ENCODE results near the gene DLG2. TPM values are rescaled to one million over a fixed set of nuclear protein-coding genes. Genes with fewer than 3 reads are reported as not detected.

Gene DLG2
- total and polyA plus RNA-seq, 9 of the 15 experiments (the other 6 are each of a cell fraction or from before 2014, with no cell fraction given), result 0.52 to 1.6 (median 0.95) TPM

DNA sequence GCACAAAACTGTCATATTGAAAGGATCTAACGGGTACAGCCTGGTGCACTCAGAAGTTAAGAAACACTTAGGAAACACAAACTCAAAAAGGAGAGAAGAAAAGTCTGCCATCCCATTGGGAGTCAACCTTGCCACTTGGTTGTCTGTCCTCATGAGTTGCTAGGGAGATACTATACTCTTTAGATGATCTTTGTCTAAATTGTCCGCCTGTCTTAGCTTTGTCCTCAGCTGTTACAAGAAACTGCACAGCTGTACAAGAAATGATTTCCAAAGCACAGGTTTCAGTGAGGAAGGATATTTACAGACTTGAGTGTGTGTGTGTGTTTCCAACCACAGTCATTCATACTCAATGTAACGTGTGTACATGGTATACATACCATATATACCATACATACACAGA, 2171.8 kb downstream of the DLG2 start:
- ATAC-seq (no peak), FAIRE-seq (no peak), DNase-seq (ENCODE audit: extremely low read depth in 1 of 4, low spot score in 3 of 4) (no peak)
- TF ChIP-seq NUFIP1 (IDR thresholded peaks at IDR 0.05; ENCODE audit: partially characterized antibody), result no peak
- no peak for TF ChIP-seq NCOA2 (IDR thresholded peaks at IDR 0.05; ENCODE audit: partially characterized antibody in 2 of 2)
- TF ChIP-seq ILK (tag; IDR thresholded peaks at IDR 0.05; ENCODE audit: borderline replicate concordance, low read depth), result no peak
- TF ChIP-seq, protein P1, sequence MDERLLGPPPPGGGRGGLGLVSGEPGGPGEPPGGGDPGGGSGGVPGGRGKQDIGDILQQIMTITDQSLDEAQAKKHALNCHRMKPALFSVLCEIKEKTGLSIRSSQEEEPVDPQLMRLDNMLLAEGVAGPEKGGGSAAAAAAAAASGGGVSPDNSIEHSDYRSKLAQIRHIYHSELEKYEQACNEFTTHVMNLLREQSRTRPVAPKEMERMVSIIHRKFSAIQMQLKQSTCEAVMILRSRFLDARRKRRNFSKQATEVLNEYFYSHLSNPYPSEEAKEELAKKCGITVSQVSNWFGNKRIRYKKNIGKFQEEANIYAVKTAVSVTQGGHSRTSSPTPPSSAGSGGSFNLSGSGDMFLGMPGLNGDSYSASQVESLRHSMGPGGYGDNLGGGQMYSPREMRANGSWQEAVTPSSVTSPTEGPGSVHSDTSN (CRISPR knock-in tag; IDR thresholded peaks at IDR 0.05; ENCODE audit: low read depth), result no peak
- TF ChIP-seq, protein P1 (tag; conservative IDR thresholded peaks at IDR 0.05; ENCODE audit: low read depth), result no peak
- TF ChIP-seq NCOA1 (IDR thresholded peaks at IDR 0.05; ENCODE audit: low read depth), result no peak
- no peak for TF ChIP-seq EZH2 (IDR thresholded peaks at IDR 0.05; ENCODE audit: borderline replicate concordance, low read depth, low read length)
- no peak for TF ChIP-seq ZNF121 (CRISPR knock-in tag; conservative IDR thresholded peaks at IDR 0.05)
- TF ChIP-seq, protein P2, sequence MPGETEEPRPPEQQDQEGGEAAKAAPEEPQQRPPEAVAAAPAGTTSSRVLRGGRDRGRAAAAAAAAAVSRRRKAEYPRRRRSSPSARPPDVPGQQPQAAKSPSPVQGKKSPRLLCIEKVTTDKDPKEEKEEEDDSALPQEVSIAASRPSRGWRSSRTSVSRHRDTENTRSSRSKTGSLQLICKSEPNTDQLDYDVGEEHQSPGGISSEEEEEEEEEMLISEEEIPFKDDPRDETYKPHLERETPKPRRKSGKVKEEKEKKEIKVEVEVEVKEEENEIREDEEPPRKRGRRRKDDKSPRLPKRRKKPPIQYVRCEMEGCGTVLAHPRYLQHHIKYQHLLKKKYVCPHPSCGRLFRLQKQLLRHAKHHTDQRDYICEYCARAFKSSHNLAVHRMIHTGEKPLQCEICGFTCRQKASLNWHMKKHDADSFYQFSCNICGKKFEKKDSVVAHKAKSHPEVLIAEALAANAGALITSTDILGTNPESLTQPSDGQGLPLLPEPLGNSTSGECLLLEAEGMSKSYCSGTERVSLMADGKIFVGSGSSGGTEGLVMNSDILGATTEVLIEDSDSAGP (CRISPR knock-in tag; IDR thresholded peaks at IDR 0.05), result no peak
- TF ChIP-seq SMC3 (conservative IDR thresholded peaks at IDR 0.05; ENCODE audit: insufficient read depth, low read depth, low read length), result no peak
- no peak for TF ChIP-seq ZNF134 (CRISPR knock-in tag; conservative IDR thresholded peaks at IDR 0.05)
- no peak for TF ChIP-seq MCM7 (IDR thresholded peaks at IDR 0.05)
- TF ChIP-seq MTA2 (IDR thresholded peaks at IDR 0.05; ENCODE audit: low read depth), result no peak
- TF ChIP-seq, protein P3, sequence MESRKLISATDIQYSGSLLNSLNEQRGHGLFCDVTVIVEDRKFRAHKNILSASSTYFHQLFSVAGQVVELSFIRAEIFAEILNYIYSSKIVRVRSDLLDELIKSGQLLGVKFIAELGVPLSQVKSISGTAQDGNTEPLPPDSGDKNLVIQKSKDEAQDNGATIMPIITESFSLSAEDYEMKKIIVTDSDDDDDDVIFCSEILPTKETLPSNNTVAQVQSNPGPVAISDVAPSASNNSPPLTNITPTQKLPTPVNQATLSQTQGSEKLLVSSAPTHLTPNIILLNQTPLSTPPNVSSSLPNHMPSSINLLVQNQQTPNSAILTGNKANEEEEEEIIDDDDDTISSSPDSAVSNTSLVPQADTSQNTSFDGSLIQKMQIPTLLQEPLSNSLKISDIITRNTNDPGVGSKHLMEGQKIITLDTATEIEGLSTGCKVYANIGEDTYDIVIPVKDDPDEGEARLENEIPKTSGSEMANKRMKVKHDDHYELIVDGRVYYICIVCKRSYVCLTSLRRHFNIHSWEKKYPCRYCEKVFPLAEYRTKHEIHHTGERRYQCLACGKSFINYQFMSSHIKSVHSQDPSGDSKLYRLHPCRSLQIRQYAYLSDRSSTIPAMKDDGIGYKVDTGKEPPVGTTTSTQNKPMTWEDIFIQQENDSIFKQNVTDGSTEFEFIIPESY (CRISPR knock-in tag; IDR thresholded peaks at IDR 0.05), result no peak
- no peak for TF ChIP-seq ZNF444 (CRISPR knock-in tag; IDR thresholded peaks at IDR 0.05)
- CTCF ChIA-PET (ENCODE audit: low intra/inter-chr PET ratio), result no interaction called here
- WGBS (ENCODE audit: insufficient coverage, low coverage, missing lambda C conversion rate), result 0% methylated on average over 3 of the region's 3 CpGs
- BruUV-seq (replicated peaks), result no TSS peak
- intact Hi-C loops (cut with micrococcal nuclease), result no loop called here
- Histone ChIP-seq H3K27me3 (ENCODE audit: control insufficient read depth in 2 of 2, insufficient read depth in 2 of 2, low read length in 2 of 2) (no peaks in the 10 kb centered on the region; a peak in 1 of 5 replicates), H3K4me2 (ENCODE audit: insufficient read depth, low read length) (no peak overlapping the region), H2AFZ (ENCODE audit: low read depth, low read length) (no peak overlapping the region), H3K79me2 (ENCODE audit: control insufficient read depth, insufficient read depth, low read length) (no peaks in the 10 kb centered on the region), H4K20me1 (replicated peaks; ENCODE audit: control insufficient read depth, insufficient read depth, low read length) (no peaks in the 10 kb centered on the region), H3K4me1 (replicated peaks in 1 of 2; ENCODE audit: control insufficient read depth in 2 of 2, insufficient read depth in 2 of 2, low read length in 2 of 2) (no peaks in the 10 kb centered on the region), H3K9me3 (replicated peaks; ENCODE audit: control insufficient read depth, insufficient read depth, low read depth, low read length) (no peaks in the 10 kb centered on the region), H3K9ac (ENCODE audit: insufficient read depth in 1 of 2, low read depth in 2 of 2, low read length in 2 of 2) (no peak overlapping the region), H3K36me3 (ENCODE audit: control insufficient read depth, insufficient read depth, low read length) (no peaks in the 10 kb centered on the region), H3K9me1 (ENCODE audit: control insufficient read depth, insufficient read depth, low read length) (no peaks in the 10 kb centered on the region), H3K27ac (ENCODE audit: extremely low read depth, low read depth, low read length) (no peak overlapping the region), H3K4me3 (no peak overlapping the region)
- POLR2A ChIA-PET, result interaction anchor here (0.6 to 1.1 kb wide), 2 partner anchors 133 to 613 kb away, joined by 3 read pairs; no protein-coding TSS in a partner anchor
- in situ Hi-C loops (cut with MboI), result no loop called here

Data from K562 (cell line).